BLaER1 treated with 17β-estradiol and CSF1 and Interleukin-3, amounts not matched to agents 10 nM and 100 nM (cell line): ENCODE results near the gene DEFB129.
A peak's percentile ranks its signal among the peaks of the same experiment; 100 is the strongest.

ENCODE experiments used
- H3K27ac ChIP-seq, 11 experiments: shearing (Covaris generic); formaldehyde crosslinking; 2 replicates each; pipeline ENCODE4 v1.8.1; 2022
- H3K27me3 ChIP-seq, 11 experiments: shearing (Covaris generic); formaldehyde crosslinking; 2 replicates each; pipeline ENCODE4 v1.8.1; 2022
- H3K36me3 ChIP-seq, 11 experiments: shearing (Covaris generic); formaldehyde crosslinking; 2 replicates each; pipeline ENCODE4 v1.8.1; 2022
- H3K4me1 ChIP-seq, 10 experiments: shearing (Covaris generic); formaldehyde crosslinking; 2 replicates each; pipeline ENCODE4 v1.8.1; 2022
- H3K4me2 ChIP-seq, 11 experiments: shearing (Covaris generic); formaldehyde crosslinking; 2 replicates each; pipeline ENCODE4 v1.8.1; 2022
- H3K4me3 ChIP-seq, 10 experiments: shearing (Covaris generic); formaldehyde crosslinking; 2 replicates each; pipeline ENCODE4 v1.8.1; 2022
- H3K9ac ChIP-seq, 11 experiments: shearing (Covaris generic); formaldehyde crosslinking; 2 replicates each; pipeline ENCODE4 v1.8.1; 2022
- H3K9me3 ChIP-seq, 11 experiments: shearing (Covaris generic); formaldehyde crosslinking; replicated peaks in 1 of 11; 2 replicates each; pipeline ENCODE4 v1.8.1; 2022
- H4K20me1 ChIP-seq, 11 experiments: shearing (Covaris generic); formaldehyde crosslinking; 2 replicates each; pipeline ENCODE4 v1.8.1; 2022
- Cebpa-rat ChIP-seq, 11 experiments: shearing (Covaris generic); IDR thresholded peaks; 2 replicates each; pipeline ENCODE4 v1.8.1; 2022

Gene DEFB129

DNA sequence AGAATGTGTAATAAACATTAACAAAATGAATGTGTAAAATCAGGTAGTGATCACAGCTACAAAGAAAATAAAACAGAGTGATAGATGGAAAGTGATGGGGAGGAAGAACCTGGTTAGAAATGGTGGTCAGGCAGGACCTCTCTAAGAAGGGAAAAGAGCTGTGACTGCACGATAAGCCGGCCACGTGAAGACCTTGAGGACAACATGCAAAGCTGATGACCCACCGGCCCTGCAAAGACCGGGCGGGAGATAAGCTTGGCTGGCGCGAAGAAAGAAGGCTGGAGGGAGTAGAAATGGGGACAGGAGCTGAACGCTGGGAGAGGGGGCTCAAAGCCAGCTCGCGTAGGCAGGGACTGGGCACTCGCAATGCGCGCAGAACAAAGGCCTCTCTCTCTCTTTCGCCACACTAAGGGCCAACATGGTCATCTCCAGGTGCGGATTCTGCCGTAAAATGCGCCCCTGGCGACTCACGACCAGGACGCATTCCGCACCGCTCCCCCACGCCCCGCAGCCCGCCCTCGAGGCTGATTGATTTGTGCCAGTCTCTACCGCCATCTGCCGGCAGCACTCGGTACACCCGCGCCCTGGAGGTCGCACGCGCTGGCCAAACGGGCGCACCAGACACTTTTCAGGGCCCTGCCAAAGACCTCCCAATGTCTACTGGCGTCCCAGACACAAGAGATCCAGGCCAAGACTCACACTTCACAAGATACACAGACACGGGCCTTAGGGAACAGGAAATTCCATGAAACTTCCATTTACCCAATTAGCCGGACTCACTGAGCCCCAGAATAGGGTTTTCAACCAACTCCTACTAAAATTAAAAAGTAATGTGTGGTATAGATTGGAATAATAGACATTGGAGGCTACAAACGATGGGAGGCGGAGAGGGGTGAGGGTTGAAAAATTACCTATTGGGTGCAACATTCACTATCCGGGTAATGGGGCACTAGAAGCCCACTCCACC, 39.8 kb downstream of the DEFB129 start:
- Histone ChIP-seq H3K36me3 (peaks cover 0 to 10% (median 0%) of the 10 kb centered on the region in 11 experiments; a peak in 2 of 22 replicates), H3K27ac (peak overlapping the region in 7 of 11 experiments; percentile 26 to 56 (median 38); a peak in 9 of 22 replicates), H3K4me1 (peaks cover 0 to 17% (median 7%) of the 10 kb centered on the region in 10 experiments; a peak in 12 of 20 replicates), H4K20me1 (no peaks in the 10 kb centered on the region; a peak in 1 of 22 replicates), H3K9me3 (no peaks in the 10 kb centered on the region), H3K4me3 (peak overlapping the region; percentile 51 to 71 (median 58)), H3K9ac (peak overlapping the region; percentile 48 to 77 (median 68); a peak in 20 of 22 replicates), H3K4me2 (peak overlapping the region; percentile 83 to 99 (median 88)), H3K27me3 (0 out of 22 replicates have a peak, but pooled peaks cover 0 to 5% (median 0%) of the 10 kb centered on the region in 11 experiments)
- no peak for TF ChIP-seq Cebpa-rat (IDR thresholded peaks at IDR 0.05)

DNA sequence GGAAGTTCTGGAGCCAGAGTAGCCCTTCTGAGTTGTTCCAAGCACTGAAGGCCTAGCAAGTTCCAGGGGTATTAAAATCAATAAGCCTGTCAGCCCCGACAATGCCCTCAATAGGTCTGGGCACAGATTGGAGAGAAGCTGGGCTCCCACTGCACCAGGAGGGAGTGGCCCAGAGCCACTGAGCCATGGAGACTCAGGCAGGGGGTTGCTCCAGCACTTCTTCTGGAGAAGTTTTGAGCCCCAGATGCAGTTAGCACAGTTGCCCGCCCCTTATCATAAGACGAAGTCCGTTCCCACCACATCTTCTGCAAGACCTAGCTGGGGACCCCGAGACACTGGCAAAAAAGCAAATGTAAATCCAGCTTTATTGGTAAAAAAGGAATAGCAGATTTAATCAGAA, 43.5 kb downstream of the DEFB129 start:
- Histone ChIP-seq H3K4me3 (no peak overlapping the region), H3K36me3 (peaks cover 4 to 23% (median 11%) of the 10 kb centered on the region in 11 experiments; a peak in 19 of 22 replicates), H3K9me3 (no peaks in the 10 kb centered on the region), H3K27ac (no peak overlapping the region), H3K4me1 (peaks cover 0 to 29% (median 15%) of the 10 kb centered on the region in 10 experiments; a peak in 17 of 20 replicates), H3K4me2 (peak overlapping the region in 4 of 11 experiments; percentile 13 to 22 (median 20); a peak in 1 of 22 replicates), H3K9ac (no peak overlapping the region), H4K20me1 (no peaks in the 10 kb centered on the region; a peak in 1 of 22 replicates), H3K27me3 (0 out of 22 replicates have a peak, but pooled peaks cover 0 to 5% (median 0%) of the 10 kb centered on the region in 11 experiments)
- no peak for TF ChIP-seq Cebpa-rat (IDR thresholded peaks at IDR 0.05)

DNA sequence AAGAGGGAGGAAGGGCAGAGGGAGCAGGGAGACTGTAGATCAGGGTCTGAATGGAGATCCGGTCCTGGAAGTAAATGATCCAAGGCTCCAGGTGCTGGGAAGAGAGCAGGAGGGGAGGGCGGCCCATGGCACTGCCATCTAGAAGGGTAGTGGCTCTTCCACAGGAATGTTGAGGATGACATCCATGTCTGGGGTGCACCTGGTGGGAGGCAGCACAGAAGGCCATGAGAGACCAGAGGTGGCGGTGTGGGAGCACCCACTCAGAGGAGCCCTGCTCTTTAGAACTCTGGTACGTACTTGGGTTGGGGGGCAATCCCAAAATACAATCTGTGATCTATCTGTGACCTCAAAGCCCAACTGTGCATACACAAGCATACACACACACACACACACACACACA, 44.0 kb downstream of the DEFB129 start:
- H3K9me3 ChIP-seq, result no peaks in the 10 kb centered on the region
- no peak overlapping the region for H3K27ac ChIP-seq
- H3K36me3 ChIP-seq, result peaks cover 9 to 29% (median 16%) of the 10 kb centered on the region in 11 experiments
- no peak overlapping the region for H3K4me3 ChIP-seq
- TF ChIP-seq Cebpa-rat (IDR thresholded peaks at IDR 0.05), result no peak
- 0 out of 22 replicates have a peak, but pooled peaks cover 0 to 4% (median 0%) of the 10 kb centered on the region in 11 experiments for H3K27me3 ChIP-seq
- no peaks in the 10 kb centered on the region; a peak in 1 of 22 replicates for H4K20me1 ChIP-seq
- H3K4me2 ChIP-seq, result 0 out of 22 replicates have a peak overlapping the region, but pooled peaks of 2 of the 11 experiments have one; percentile 18 to 28
- no peak overlapping the region for H3K9ac ChIP-seq
- H3K4me1 ChIP-seq, result peaks cover 0 to 29% (median 15%) of the 10 kb centered on the region in 10 experiments; a peak in 17 of 20 replicates

DNA sequence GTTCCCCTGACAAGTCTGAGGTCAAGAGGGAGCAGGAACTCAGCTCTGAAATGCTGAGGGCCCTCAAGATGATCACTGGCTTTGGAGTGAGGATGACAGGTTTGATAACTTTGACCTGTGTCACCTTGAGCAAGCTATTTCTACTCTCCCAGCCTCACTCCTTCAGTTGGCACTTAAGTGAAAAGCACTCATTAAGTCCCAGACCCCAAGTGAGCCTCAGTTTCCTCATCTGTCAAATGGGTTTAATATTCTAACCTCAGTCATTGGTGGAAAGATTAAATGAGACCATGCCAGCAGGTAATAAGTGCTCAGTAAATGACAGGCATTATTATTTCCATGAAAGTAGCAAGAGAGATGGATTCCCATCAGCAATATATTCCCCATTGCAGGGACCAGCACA, 44.5 kb downstream of the DEFB129 start:
- Histone ChIP-seq H3K27ac (no peak overlapping the region), H4K20me1 (no peaks in the 10 kb centered on the region; a peak in 1 of 22 replicates), H3K4me2 (no peak overlapping the region), H3K36me3 (peaks cover 14 to 33% (median 21%) of the 10 kb centered on the region in 11 experiments), H3K4me1 (peaks cover 0 to 24% (median 15%) of the 10 kb centered on the region in 10 experiments; a peak in 17 of 20 replicates), H3K27me3 (no peaks in the 10 kb centered on the region), H3K9ac (no peak overlapping the region), H3K4me3 (no peak overlapping the region), H3K9me3 (no peaks in the 10 kb centered on the region)
- TF ChIP-seq Cebpa-rat (IDR thresholded peaks at IDR 0.05), result no peak

DNA sequence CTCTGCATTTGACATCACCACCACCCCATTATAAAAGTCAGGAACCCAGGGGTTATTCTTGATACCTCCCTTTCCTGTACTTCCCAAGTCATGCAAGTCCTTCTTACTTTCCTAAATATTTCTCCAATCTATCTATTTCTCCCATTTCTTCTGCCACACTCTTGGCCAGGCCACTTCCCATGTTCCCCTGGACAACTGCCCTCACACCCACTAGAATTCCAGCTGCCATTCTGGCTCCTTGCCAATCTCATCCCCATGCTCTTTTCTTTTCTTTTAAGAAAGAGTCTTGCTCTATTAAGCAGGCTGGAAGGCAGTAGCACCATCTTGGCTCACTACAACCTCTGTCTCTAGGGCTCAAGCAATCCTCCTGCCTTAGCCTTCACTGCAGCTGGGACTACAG, 45.7 kb downstream of the DEFB129 start:
- Histone ChIP-seq H3K4me3 (no peak overlapping the region), H3K9ac (no peak overlapping the region), H3K27ac (no peak overlapping the region), H3K36me3 (peaks cover 26 to 45% (median 33%) of the 10 kb centered on the region in 11 experiments), H3K9me3 (no peaks in the 10 kb centered on the region), H4K20me1 (no peaks in the 10 kb centered on the region; a peak in 1 of 22 replicates), H3K4me2 (0 out of 22 replicates have a peak overlapping the region, but pooled peaks of 1 of the 11 experiments have one; percentile 32), H3K4me1 (peaks cover 0 to 21% (median 14%) of the 10 kb centered on the region in 10 experiments; a peak in 17 of 20 replicates), H3K27me3 (no peaks in the 10 kb centered on the region)
- no peak for TF ChIP-seq Cebpa-rat (IDR thresholded peaks at IDR 0.05)

DNA sequence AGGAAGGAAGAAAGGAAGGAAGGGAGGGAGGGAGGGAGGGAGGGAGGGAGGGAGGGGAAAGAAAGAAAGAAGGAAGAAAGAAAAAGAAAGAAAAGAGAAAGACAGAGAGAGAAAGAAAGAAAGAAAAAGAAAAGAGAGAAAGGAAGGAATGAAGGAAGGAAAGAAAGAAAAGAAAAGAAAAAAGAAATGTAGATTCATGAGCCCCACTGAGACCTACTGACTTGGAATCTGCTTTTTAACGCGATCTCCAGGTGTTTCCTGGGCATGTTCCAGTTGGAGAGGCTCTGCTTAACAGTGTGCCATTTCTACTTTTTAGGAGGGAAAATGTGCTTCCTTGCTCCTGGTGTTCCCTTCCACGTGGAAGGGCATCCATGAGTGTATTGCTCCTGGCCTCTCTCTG, 46.8 kb downstream of the DEFB129 start:
- Histone ChIP-seq H3K27me3 (no peaks in the 10 kb centered on the region), H3K36me3 (peaks cover 35 to 55% (median 41%) of the 10 kb centered on the region in 11 experiments), H3K27ac (peak overlapping the region in 4 of 11 experiments; percentile 2 to 45 (median 20); a peak in 1 of 22 replicates), H3K9me3 (no peaks in the 10 kb centered on the region), H3K4me2 (peak overlapping the region in 7 of 11 experiments; percentile 25 to 52 (median 39); a peak in 10 of 22 replicates), H3K4me1 (peaks cover 0 to 21% (median 14%) of the 10 kb centered on the region in 10 experiments; a peak in 17 of 20 replicates), H4K20me1 (no peaks in the 10 kb centered on the region; a peak in 1 of 22 replicates), H3K9ac (no peak overlapping the region), H3K4me3 (no peak overlapping the region)
- no peak for TF ChIP-seq Cebpa-rat (IDR thresholded peaks at IDR 0.05)

- H3K27ac ChIP-seq, result no peak overlapping the region
- peaks cover 48 to 72% (median 59%) of the 10 kb centered on the region in 11 experiments for H3K36me3 ChIP-seq
- no peak overlapping the region for H3K4me2 ChIP-seq
- TF ChIP-seq Cebpa-rat (IDR thresholded peaks at IDR 0.05), result no peak
- H3K27me3 ChIP-seq, result no peaks in the 10 kb centered on the region
- peaks cover 0 to 16% (median 8%) of the 10 kb centered on the region in 10 experiments; a peak in 16 of 20 replicates for H3K4me1 ChIP-seq
- H3K4me3 ChIP-seq, result no peak overlapping the region
- H3K9ac ChIP-seq, result no peak overlapping the region
- no peaks in the 10 kb centered on the region for H4K20me1 ChIP-seq
- peaks cover 0 to 6% (median 0%) of the 10 kb centered on the region in 11 experiments; a peak in 3 of 22 replicates for H3K9me3 ChIP-seq
Observed at GRCh38 chr20:275791-276190, 48.7 kb downstream of the DEFB129 start.

DNA sequence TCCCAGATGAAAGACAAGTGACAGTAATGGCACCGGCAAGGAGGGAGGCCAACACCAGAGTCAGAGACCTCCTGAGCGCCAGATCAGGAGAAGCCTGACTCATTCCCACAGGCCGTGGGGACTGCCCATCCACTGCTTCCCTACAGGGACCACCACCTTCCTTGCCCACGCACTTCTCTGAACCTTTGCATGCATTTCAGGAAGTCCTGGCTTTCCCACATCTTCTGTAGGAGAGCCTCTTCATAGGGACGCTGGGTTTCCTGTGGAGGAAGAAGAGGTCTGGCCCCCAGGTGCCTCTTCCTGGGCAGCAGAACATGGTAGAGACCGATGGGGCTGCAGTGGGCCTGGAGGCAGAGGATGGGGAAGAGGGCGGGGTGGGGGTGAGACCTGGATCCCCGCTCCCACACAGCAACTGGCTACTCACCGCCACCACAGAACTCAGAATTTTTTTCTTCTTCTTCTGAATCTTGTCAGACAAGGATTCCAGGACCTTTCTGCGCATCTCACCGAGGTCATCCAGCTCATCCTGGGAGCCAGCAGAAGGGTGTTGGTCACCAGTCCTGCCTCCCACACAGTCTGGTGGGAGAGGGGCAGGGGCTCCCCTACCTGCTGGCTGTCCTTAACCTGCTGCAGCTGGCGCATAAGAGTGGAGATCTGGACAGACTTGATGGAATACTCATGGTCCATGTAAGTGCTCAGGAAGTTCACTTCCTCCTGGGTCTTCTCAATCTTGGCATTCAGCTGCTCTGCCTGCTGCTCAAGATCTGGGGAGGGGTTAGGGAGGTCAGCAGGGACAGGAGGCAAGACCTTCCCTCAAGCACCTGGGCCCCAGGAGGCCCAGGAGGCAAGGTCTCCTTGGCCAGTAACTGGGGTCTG, 49.8 kb downstream of the DEFB129 start:
- peaks cover 0 to 15% (median 6%) of the 10 kb centered on the region in 10 experiments; a peak in 16 of 20 replicates for H3K4me1 ChIP-seq
- TF ChIP-seq Cebpa-rat (IDR thresholded peaks at IDR 0.05), result no peak
- no peaks in the 10 kb centered on the region for H4K20me1 ChIP-seq
- no peak overlapping the region for H3K9ac ChIP-seq
- peaks cover 0 to 6% (median 0%) of the 10 kb centered on the region in 11 experiments; a peak in 3 of 22 replicates for H3K9me3 ChIP-seq
- no peak overlapping the region for H3K4me3 ChIP-seq
- peaks cover 59 to 79% (median 68%) of the 10 kb centered on the region in 11 experiments for H3K36me3 ChIP-seq
- H3K27me3 ChIP-seq, result no peaks in the 10 kb centered on the region
- no peak overlapping the region for H3K4me2 ChIP-seq
- no peak overlapping the region for H3K27ac ChIP-seq
